Fibroblast of lung (primary cell): ENCODE measurements around the gene NDC1.

Source experiments
- CTCF ChIP-seq, 2 donors: IDR thresholded peaks in 1 of 2; conservative IDR thresholded peaks in 1 of 2; 1 replicate in 1 of 2; 2 replicates in 1 of 2; pipeline ENCODE4 v1.5.1; 2011 to 2012; ENCODE audit warnings: low read length in 2 of 2, control low read depth in 1 of 2, inconsistent platforms in 1 of 2, low read depth in 1 of 2, mild to moderate bottlenecking in 1 of 2
- EZH2 ChIP-seq: IDR thresholded peaks from 2 replicates; pipeline ENCODE4 v1.5.1; 2012; ENCODE audit warnings: low read length, control low read depth, mild to moderate bottlenecking; ENCODE audit errors: missing control alignments

GRCh38 chr1:53737648-53738204 lies 100.4 kb downstream of the NDC1 start:
- TF ChIP-seq CTCF (conservative IDR thresholded peaks at IDR 0.05 in 1 of 2, IDR thresholded peaks at IDR 0.05 in 1 of 2; ENCODE audit: low read depth in 1 of 2, low read length in 2 of 2): no peak
- TF ChIP-seq EZH2: no peak
